H1 (cell line): ENCODE results near the gene SEC11A.

Experiments
- POLR2A ChIP-seq, 2 experiments: IDR thresholded peaks; 1 replicate in 1 of 2; 2 replicates in 1 of 2; pipeline ENCODE4 v1.6.1; 2011; ENCODE audit warnings: low read depth in 2 of 2, low read length in 2 of 2, mild to moderate bottlenecking in 2 of 2; ENCODE audit errors: control extremely low read depth in 1 of 2
- TAF1 ChIP-seq: IDR thresholded peaks from 2 replicates; pipeline ENCODE4 v1.6.1; 2011; ENCODE audit warnings: mild to moderate bottlenecking, low read depth, low read length

- no peak for TF ChIP-seq POLR2A (IDR thresholded peaks at IDR 0.05; ENCODE audit: control extremely low read depth in 1 of 2, low read depth in 2 of 2, low read length in 2 of 2)
- no peak for TF ChIP-seq TAF1
Observed at GRCh38 chr15:84689858-84690257, 26.1 kb downstream of the SEC11A start.
